HEK293 (cell line): Measurements from ENCODE around the gene SNX17.

Experiments
- CTCF ChIA-PET: fragments of 350-600 bp; formaldehyde crosslinking; extraction: SDS; loops from one replicate; lab custom pipeline; 2021; ENCODE audit warnings: antibody characterized with exemption; lab: Yijun Ruan, JAX
- POLR2A ChIA-PET: fragments of 300-600 bp; formaldehyde crosslinking; extraction: SDS; loops from one replicate; lab custom pipeline; 2020; ENCODE audit warnings: antibody characterized with exemption, inconsistent platforms; lab: Yijun Ruan, JAX
- H3K27ac ChIP-seq: fragments of 200-500 bp; sonication (Bioruptor generic); 2 replicates; pipeline ENCODE4 v1.5.1; 2014; ENCODE audit warnings: low read depth, low read length, control low read depth, inconsistent platforms; ENCODE audit errors: extremely low read depth
- H3K36me3 ChIP-seq, 2 experiments: fragments of 200-500 bp in 1 of 2; sonication (Bioruptor generic) in 1 of 2; 1 replicate in 1 of 2; 2 replicates in 1 of 2; pipeline ENCODE4 v1.5.1; 2014 to 2017; ENCODE audit warnings: inconsistent platforms in 2 of 2, low read length in 2 of 2; ENCODE audit not compliant: control insufficient read depth in 2 of 2, insufficient read depth in 1 of 2
- H3K4me1 ChIP-seq: fragments of 200-500 bp; sonication (Bioruptor generic); 2 replicates; pipeline ENCODE4 v1.5.1; 2014; ENCODE audit warnings: mild to moderate bottlenecking, low read length, inconsistent platforms; ENCODE audit not compliant: control insufficient read depth, insufficient read depth
- H3K4me3 ChIP-seq: 2 replicates; pipeline ENCODE4 v1.5.1; 2011; ENCODE audit warnings: low read depth, mild to moderate bottlenecking, control low read depth, low read length, moderate library complexity
- H3K9me3 ChIP-seq: fragments of 200-500 bp; sonication (Bioruptor generic); 2 replicates; pipeline ENCODE4 v1.5.1; 2014; ENCODE audit warnings: low read depth, low read length, inconsistent platforms; ENCODE audit not compliant: control insufficient read depth, insufficient read depth
- AEBP2 ChIP-seq: fragments of 450-650 bp; formaldehyde crosslinking; IDR thresholded peaks from 2 replicates; pipeline ENCODE4 v1.5.1; 2016; ENCODE audit warnings: missing biosample characterization, missing genetic modification characterization, borderline replicate concordance
- BCL11A ChIP-seq: fragments of 450-650 bp; formaldehyde crosslinking; IDR thresholded peaks from 2 replicates; pipeline ENCODE4 v1.5.1; 2016; ENCODE audit warnings: low read depth, missing biosample characterization, missing genetic modification characterization
- KLF1 ChIP-seq: fragments of 450-650 bp; formaldehyde crosslinking; IDR thresholded peaks from 2 replicates; pipeline ENCODE4 v1.5.1; 2016; ENCODE audit warnings: missing biosample characterization, missing genetic modification characterization
- OSR2 ChIP-seq: fragments of 450-650 bp; formaldehyde crosslinking; IDR thresholded peaks from 2 replicates; pipeline ENCODE4 v1.5.1; 2016; ENCODE audit warnings: missing biosample characterization, missing genetic modification characterization
- PATZ1 ChIP-seq: fragments of 450-650 bp; formaldehyde crosslinking; IDR thresholded peaks from 2 replicates; pipeline ENCODE4 v1.5.1; 2016; ENCODE audit warnings: missing biosample characterization, missing genetic modification characterization
- REPIN1 ChIP-seq: fragments of 450-650 bp; formaldehyde crosslinking; IDR thresholded peaks from 2 replicates; pipeline ENCODE4 v1.5.1; 2017; ENCODE audit warnings: missing biosample characterization, missing genetic modification characterization, low read depth
- SCRT1 ChIP-seq: fragments of 450-650 bp; formaldehyde crosslinking; IDR thresholded peaks from 2 replicates; pipeline ENCODE4 v1.5.1; 2016; ENCODE audit warnings: missing biosample characterization, missing genetic modification characterization, borderline replicate concordance
- SCRT2 ChIP-seq: fragments of 450-650 bp; formaldehyde crosslinking; IDR thresholded peaks from 2 replicates; pipeline ENCODE4 v1.5.1; 2016; ENCODE audit warnings: missing biosample characterization, missing genetic modification characterization
- ZBTB17 ChIP-seq: fragments of 450-650 bp; formaldehyde crosslinking; IDR thresholded peaks from 2 replicates; pipeline ENCODE4 v1.5.1; 2016; ENCODE audit warnings: missing biosample characterization, missing genetic modification characterization
- ZBTB20 ChIP-seq: fragments of 450-650 bp; formaldehyde crosslinking; IDR thresholded peaks from 2 replicates; pipeline ENCODE4 v1.5.1; 2016; ENCODE audit warnings: missing biosample characterization, missing genetic modification characterization
- ZEB2 ChIP-seq: fragments of 450-650 bp; formaldehyde crosslinking; IDR thresholded peaks from 2 replicates; pipeline ENCODE4 v1.5.1; 2016; ENCODE audit warnings: missing biosample characterization, missing genetic modification characterization
- ZFP41 ChIP-seq: fragments of 450-650 bp; formaldehyde crosslinking; IDR thresholded peaks from 2 replicates; pipeline ENCODE4 v1.5.1; 2016; ENCODE audit warnings: missing biosample characterization, missing genetic modification characterization, borderline replicate concordance
- ZNF112 ChIP-seq: fragments of 450-650 bp; formaldehyde crosslinking; IDR thresholded peaks from 2 replicates; pipeline ENCODE4 v1.5.0; 2017; ENCODE audit warnings: missing biosample characterization, missing genetic modification characterization
- ZNF169 ChIP-seq: fragments of 450-650 bp; formaldehyde crosslinking; IDR thresholded peaks from 2 replicates; pipeline ENCODE4 v1.5.1; 2016; ENCODE audit warnings: missing biosample characterization, missing genetic modification characterization
- ZNF202 ChIP-seq: fragments of 450-650 bp; formaldehyde crosslinking; IDR thresholded peaks from 2 replicates; pipeline ENCODE4 v1.5.1; 2016; ENCODE audit warnings: missing biosample characterization, missing genetic modification characterization, borderline replicate concordance
- ZNF335 ChIP-seq: fragments of 450-650 bp; formaldehyde crosslinking; conservative IDR thresholded peaks from 2 replicates; pipeline ENCODE4 v1.5.1; 2016; ENCODE audit warnings: missing biosample characterization, missing genetic modification characterization
- ZNF354C ChIP-seq: fragments of 450-650 bp; formaldehyde crosslinking; IDR thresholded peaks from 2 replicates; pipeline ENCODE4 v1.5.1; 2016; ENCODE audit warnings: missing biosample characterization, missing genetic modification characterization, low read depth, borderline replicate concordance
- ZNF362 ChIP-seq: fragments of 450-650 bp; formaldehyde crosslinking; IDR thresholded peaks from 2 replicates; pipeline ENCODE4 v1.5.1; 2016; ENCODE audit warnings: missing biosample characterization, missing genetic modification characterization
- ZNF433 ChIP-seq: fragments of 450-650 bp; formaldehyde crosslinking; IDR thresholded peaks from 2 replicates; pipeline ENCODE4 v1.5.1; 2016; ENCODE audit warnings: missing biosample characterization, missing genetic modification characterization, low read depth
- ZNF501 ChIP-seq: fragments of 450-650 bp; formaldehyde crosslinking; IDR thresholded peaks from 2 replicates; pipeline ENCODE4 v1.5.1; 2016; ENCODE audit warnings: missing biosample characterization, missing genetic modification characterization
- ZNF555 ChIP-seq: fragments of 450-650 bp; formaldehyde crosslinking; conservative IDR thresholded peaks from 2 replicates; pipeline ENCODE4 v1.5.1; 2017; ENCODE audit warnings: missing biosample characterization, mild to moderate bottlenecking, missing genetic modification characterization, inconsistent platforms
- ZNF600 ChIP-seq: fragments of 450-650 bp; formaldehyde crosslinking; IDR thresholded peaks from 2 replicates; pipeline ENCODE4 v1.5.1; 2016; ENCODE audit warnings: missing biosample characterization, missing genetic modification characterization
- ZNF747 ChIP-seq: fragments of 450-650 bp; formaldehyde crosslinking; IDR thresholded peaks from 2 replicates; pipeline ENCODE4 v1.5.1; 2016; ENCODE audit warnings: missing biosample characterization, missing genetic modification characterization
- ZXDB ChIP-seq: fragments of 450-650 bp; formaldehyde crosslinking; IDR thresholded peaks from 2 replicates; pipeline ENCODE4 v1.5.1; 2016; ENCODE audit warnings: missing biosample characterization, missing genetic modification characterization

Gene SNX17

GRCh38 chr2:27353762-27354596 is 16.4 kb upstream of the SNX17 start:
- H3K36me3 ChIP-seq = peaks cover 0 to 7% of the 10 kb centered on the region in 2 experiments; a peak in 2 of 3 replicates
- H3K9me3 ChIP-seq = no peaks in the 10 kb centered on the region
- H3K27ac ChIP-seq = peak overlapping the region; percentile 20
- POLR2A ChIA-PET = interaction anchor here (0.7 to 1.4 kb wide), 4 partner anchors 12 to 109 kb away, joined by 3 to 9 read pairs (median 4); partner anchors contain the start of gene ZNF513
- H3K4me1 ChIP-seq = peaks cover 6% of the 10 kb centered on the region
- TF ChIP-seq ZXDB (0 out of 2 replicates have a peak, but pooled peaks have one; percentile 32), ZEB2 (0 out of 2 replicates have a peak, but pooled peaks have one; percentile 24), ZNF600 (tag by site-specific recombination) (0 out of 2 replicates have a peak, but pooled peaks have one; percentile 17), SCRT2 (tag by site-specific recombination) (peak; percentile 77; the same call in 1 of the 2 replicates), ZNF362 (tag by site-specific recombination) (peak; percentile 79; the same call in 1 of the 2 replicates), ZNF433 (tag by site-specific recombination) (no peak), ZBTB17 (tag by site-specific recombination) (peak; percentile 91), ZNF202 (tag by site-specific recombination) (no peak), BCL11A (tag by site-specific recombination) (no peak), ZNF354C (tag by site-specific recombination) (no peak), ZNF747 (tag by site-specific recombination) (no peak), ZNF335 (tag by site-specific recombination) (0 out of 2 replicates have a peak, but pooled peaks have one; percentile 8), OSR2 (tag by site-specific recombination) (no peak), ZBTB20 (tag by site-specific recombination) (no peak), REPIN1 (tag by site-specific recombination) (no peak), ZFP41 (tag by site-specific recombination) (no peak), ZNF112 (tag by site-specific recombination) (no peak), ZNF501 (no peak), AEBP2 (tag by site-specific recombination) (no peak), ZNF555 (tag by site-specific recombination) (no peak), PATZ1 (tag by site-specific recombination) (no peak), ZNF169 (no peak), SCRT1 (0 out of 2 replicates have a peak, but pooled peaks have one; percentile 40), KLF1 (tag by site-specific recombination) (peak; percentile 83)
- TF ChIP-seq, all 188 proteins: peak for 9
- H3K4me3 ChIP-seq = no peak overlapping the region
- CTCF ChIA-PET = interaction anchor here (0.7 to 1.4 kb wide), 4 partner anchors 34 to 105 kb away, joined by 3 to 5 read pairs (median 4); no protein-coding TSS in a partner anchor
